NCI-H69 (cell line): ENCODE data around the gene ASGR2.
"Not testable (repeated sequence)": the region's sequence is repeated elsewhere in the genome, so short reads cannot be mapped to it uniquely, and the experiment has no call there.

Source experiments
- DNase-seq: peaks from one replicate; lab custom pipeline; 2025; lab: John Stamatoyannopoulos, UW

ASGR2 gene

GRCh38 chr17:7124923-7125322 is 10.3 kb upstream of the ASGR2 start:
- DNase-seq: no peak

DNA sequence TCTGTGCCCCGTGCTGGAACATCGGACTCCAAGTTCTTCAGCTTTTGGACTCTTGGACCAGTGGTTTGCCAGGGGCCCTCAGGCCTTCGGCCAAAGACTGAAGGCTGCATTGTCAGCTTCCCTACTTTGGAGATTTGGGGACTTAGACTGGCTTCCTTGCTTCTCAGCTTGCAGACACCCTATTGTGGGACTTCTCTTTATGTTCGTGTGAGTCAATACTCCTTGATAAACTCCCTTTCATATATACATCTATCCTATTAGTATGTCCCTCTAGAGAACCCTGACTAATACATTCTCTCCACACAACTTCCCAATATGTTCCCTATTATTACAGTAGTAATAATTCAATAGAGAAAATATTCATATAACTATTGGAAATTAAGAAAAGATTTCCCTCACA is 9.2 kb upstream of the ASGR2 start:
- no peak for DNase-seq

GRCh38 chr17:7122381-7122780 is 7.8 kb upstream of the ASGR2 start:
- DNase-seq: no peak

DNA sequence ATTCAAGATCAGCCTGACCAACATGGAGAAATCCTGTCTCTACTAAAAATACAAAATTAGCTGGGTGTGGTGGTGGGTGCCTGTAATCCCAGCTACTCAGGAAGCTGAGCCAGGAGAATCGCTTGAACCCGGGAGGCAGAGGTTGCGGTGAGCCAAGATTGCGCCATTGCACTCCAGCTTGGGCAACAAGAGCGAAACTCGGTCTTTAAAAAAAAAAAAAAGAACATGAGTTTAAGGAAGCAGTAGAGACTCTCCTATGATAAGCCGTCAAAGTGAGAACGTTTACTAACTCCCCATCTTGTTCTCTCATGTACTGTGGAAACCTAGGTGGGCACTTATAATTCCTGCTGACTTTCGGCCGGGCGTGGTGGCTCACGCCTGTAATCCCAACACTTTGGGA is 6.0 kb upstream of the ASGR2 start:
- not testable (repeated sequence) for DNase-seq

- no peak for DNase-seq
Measured at GRCh38 chr17:7120123-7120522, 5.5 kb upstream of the ASGR2 start.

DNA sequence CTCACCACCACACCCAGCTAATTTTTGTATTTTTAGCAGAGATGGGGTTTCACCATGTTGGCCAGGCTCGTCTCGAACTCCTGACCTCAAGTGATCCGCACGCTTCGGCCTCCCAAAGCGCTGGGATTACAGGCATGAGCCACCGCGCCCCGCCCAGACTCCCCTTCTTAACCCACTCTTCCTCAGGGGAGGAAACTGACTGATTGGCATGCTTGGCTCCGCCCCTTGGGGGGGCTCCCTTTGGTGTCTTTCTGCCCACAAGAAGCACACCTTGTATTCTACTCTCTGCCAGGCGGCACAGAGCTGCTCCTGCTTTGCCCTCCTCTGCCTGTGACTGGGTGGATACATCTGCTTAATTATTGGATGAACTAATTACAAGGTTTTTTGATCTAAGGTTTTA is 4.7 kb upstream of the ASGR2 start:
- DNase-seq: no peak

GRCh38 chr17:7114875-7115614 is 423 bp upstream of the ASGR2 start:
- DNase-seq: no peak

- no peak for DNase-seq
Measured at GRCh38 chr17:7113273-7114071, 1.1 kb downstream of the ASGR2 start.

DNA sequence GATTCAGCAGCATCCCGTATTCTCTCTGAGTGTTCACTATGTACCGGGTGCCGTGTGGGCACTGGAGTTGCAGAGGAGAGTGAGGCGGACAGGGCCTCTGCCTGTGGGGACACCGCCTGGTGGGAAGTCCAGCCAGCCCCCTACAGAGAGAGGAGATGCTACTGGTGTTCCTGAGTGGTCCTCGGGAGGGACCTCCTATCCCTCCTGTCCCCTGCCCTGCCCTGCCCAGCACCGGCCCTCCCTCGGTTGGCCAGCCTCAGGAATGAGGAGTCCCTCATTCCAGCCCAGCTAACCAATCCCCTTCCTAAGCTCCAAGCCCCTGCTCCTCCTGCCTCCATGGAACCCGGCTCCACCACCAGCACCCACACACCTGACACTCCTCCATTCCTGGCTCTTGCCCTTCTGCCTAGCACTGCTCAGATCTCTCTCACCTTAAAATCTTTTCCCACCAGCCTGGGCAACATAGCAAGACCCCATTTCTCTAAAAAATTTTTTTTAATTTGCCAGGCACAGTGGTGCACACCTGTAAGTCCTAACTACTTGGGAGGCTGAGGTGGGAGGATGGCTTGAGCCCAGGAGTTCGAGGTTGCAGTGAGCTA is 2.0 kb downstream of the ASGR2 start:
- no peak for DNase-seq

DNA sequence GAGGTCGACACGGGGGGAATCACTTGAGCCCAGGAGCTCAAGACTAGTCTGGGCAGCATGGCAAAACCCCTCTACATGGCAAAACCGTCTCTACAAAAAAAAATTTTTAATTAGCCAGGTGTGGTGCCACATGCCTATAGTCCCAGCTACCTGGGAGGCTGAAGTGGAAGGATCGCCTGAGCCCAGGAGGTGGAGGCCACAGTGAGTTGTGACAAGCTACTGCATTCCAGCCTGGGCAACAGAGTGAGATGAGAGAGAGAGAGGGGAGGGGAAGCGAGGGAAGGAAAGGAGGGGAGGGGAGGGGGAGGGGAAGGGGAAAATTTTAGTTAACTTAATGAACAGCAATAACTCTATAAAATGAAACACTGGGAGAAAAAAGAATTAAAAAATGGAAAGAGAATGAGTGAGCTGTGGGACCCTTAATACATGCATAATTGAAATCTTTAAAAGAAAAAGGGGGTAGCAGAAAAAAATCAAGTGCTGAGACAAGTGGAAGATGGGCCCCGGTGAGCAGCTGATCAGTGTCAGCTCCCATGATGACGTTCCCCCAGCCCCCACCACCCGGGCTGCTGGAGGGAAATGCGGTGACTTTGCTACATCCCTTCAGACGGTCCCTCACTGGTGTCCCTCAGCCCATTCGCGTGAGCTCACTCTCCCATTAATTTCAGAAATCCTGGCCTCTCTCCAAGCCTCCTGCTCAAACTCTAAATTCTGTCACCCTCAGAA is 2.7 kb downstream of the ASGR2 start:
- no peak for DNase-seq

GRCh38 chr17:7110617-7111306 is 3.9 kb downstream of the ASGR2 start:
- no peak for DNase-seq

DNA sequence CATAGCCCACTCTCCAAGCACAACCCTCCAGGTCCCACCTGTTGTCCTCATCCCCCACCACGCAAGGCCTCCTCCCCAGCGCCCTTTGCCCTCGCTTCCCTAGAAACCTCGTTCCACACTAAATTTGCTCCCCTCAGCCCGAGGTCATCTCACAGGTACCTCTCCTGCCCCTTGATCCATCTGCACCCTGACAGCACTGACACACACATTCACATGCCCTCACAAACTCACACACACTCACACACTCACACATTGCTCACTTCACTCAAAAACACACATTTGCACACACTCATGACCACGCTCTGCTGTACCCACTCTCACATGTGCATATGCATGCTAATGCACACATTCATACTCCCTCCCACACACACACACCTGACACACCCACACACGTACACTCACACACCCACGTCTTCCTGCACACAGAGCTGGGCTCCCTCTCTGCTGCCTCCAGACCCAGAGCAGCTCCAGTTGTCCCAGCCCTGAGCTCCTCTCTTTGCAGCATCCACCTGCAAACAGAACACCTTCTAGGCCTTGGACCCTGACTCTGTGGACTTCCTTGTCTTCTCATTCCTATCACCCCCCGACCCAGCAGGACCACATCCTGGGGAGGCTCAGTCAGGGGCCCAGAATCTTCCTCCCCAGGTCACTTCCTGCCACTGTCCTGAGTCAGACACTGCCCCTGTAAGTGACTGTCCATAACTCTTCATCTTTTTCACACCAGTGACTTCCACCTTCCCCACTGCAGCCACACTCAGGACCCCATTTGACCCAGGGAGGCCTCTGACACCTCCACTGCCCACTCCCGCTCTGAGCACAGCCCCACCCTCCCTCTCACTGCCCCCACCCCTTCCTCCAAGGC is 4.9 kb downstream of the ASGR2 start:
- DNase-seq: no peak

DNA sequence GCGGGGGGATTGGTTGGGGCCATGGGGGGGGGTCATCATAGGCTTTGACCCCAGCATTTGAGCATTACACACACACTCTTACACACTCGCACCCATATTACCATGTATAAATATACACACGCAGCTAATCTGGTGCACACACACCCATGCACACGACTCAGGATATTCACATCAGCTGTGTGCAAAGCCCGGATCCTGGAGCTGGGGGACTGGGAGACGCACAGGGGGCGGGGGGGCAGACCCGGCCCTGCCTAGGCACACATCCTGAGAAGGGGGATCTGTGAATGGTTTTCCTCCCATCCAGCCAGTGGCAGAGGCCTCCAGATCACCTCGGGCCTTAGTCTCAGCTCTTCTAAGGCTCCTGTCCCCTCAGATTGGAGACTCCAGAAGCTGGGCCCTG is 5.6 kb downstream of the ASGR2 start:
- no peak for DNase-seq

- no peak for DNase-seq
Measured at GRCh38 chr17:7108560-7108925, 6.1 kb downstream of the ASGR2 start.

- no peak for DNase-seq
Measured at GRCh38 chr17:7107795-7108559, 6.6 kb downstream of the ASGR2 start.

DNA sequence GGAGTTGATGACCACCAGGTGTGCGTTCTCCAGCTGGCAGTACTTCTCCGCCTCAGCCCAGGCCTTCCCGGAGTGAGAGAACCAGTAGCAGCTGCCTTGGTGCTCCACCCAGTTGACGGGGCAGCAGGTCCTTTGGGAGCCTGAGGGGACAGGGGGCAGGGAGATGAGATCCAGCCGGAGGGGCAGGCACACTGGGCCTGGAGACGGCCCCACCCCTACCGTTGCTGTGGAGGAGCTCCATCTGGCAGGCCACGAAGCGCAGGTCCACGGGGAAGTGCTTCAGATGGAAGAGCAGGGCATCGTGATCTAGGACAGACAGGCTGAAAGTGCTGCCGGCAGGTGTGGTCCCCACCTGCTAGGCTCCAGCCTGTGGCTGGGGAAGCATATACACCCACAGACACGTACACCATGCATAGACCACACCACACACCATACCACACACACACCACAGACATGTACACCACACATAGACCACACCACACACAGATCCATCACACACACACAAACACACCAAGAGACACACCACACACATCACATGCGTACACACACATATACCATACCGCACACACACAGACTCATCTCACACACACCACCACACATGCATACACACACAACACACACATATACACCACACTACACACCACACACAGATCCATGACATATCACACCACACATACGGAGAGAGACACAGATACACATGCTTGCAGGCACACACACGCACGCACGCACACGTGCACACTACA is 7.4 kb downstream of the ASGR2 start:
- DNase-seq: peak; percentile 33

DNA sequence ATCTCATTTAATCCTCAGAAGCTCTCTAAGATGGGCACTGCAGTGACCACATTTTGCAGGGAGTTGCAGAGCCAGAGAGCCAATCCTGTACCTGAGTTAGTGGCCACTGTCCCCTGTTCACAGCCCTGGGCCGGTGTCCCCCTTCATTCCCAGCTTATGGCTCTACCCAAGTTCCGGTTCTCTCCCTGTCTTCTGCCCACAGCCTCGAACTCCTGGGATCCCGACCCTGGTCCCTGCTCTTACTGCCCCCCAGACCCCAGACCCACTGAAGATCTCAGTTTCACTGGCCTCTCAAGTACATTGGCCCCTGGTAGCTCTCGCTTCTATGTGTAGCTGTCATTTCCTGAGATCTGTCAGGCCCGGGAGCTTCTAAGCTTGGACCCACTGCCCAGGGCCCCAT is 12.2 kb downstream of the ASGR2 start:
- DNase-seq: no peak

DNA sequence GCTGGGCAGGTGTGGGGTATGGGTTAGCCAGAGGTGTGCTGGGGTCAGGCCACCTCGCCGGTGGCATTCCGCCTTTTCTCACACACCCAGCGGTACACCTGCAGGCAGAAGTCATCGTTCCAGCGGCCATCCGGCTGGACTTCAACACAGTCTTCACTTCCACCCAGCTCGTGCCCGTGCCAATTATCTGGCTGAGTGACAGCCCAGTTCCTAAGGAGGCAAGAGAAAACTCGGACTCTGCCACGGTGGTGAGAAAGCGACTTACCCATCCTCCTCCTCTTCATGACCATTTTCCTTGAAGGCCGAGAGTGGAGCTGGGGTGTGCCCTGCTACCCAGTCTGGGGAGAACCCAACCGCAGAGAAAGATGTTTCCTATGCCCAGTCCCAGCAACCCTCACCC is 13.1 kb downstream of the ASGR2 start:
- DNase-seq: no peak

GRCh38 chr17:7100641-7101379 is 13.8 kb downstream of the ASGR2 start:
- DNase-seq: not testable (repeated sequence)
